HCT116 (cell line): ENCODE data around the gene CAPN2. TPM values are rescaled to one million over a fixed set of nuclear protein-coding genes. Genes with fewer than 3 reads are reported as not detected.
A peak's percentile ranks its signal among the peaks of the same experiment; 100 is the strongest.

Experiments used
- ATAC-seq: fragments of 200-7000 bp; cut with Tn5 transposase; 2 replicates; pipeline ENCODE4 v1.9.1; 2020; ENCODE audit warnings: mild to moderate bottlenecking, moderate library complexity
- BruUV-seq: library from RNA; stranded (reverse); fragments of 400-500 nt; replicated peaks from 2 replicates; lab custom pipeline; 2021; lab: Mats Ljungman, UMichigan
- CTCF ChIA-PET: fragments of 300-600 bp; sonication (Branson Sonifier 250); formaldehyde crosslinking; loops from one replicate; lab custom pipeline; 2021; ENCODE audit warnings: antibody characterized with exemption; lab: Charles Lee
- POLR2A ChIA-PET: fragments of 300-600, 350-600 bp; sonication (Branson Sonifier 250); formaldehyde crosslinking; loops from one replicate; lab custom pipeline; 2021; ENCODE audit warnings: antibody characterized with exemption; lab: Charles Lee
- RAD21 ChIA-PET, 2 experiments: fragments of 300-600 bp; sonication (Branson Sonifier 250); formaldehyde crosslinking; loops; one replicate each; lab custom pipeline; 2023; ENCODE audit warnings: low total read pairs in 2 of 2; ENCODE audit not compliant: uncharacterized antibody in 2 of 2, unreplicated experiment in 2 of 2, low non-redundant PET in 1 of 2; lab: Charles Lee
- DNase-seq: peaks from one replicate; pipeline ENCODE4 v3.0.0-alpha.2; 2010; ENCODE audit warnings: low read depth, low spot score
- H2AFZ ChIP-seq: fragments of 200-600 bp; shearing (Covaris generic), sonication (generic); 2 replicates; pipeline ENCODE4 v1.6.1; 2017; ENCODE audit warnings: low read depth, mixed run types, mixed read lengths, antibody characterized with exemption, low read length; ENCODE audit not compliant: poor library complexity, severe bottlenecking
- H3K27ac ChIP-seq: 2 replicates; pipeline ENCODE4 v1.5.1; 2012; ENCODE audit warnings: low read depth, low read length
- H3K27me3 ChIP-seq: fragments of 200-600 bp; sonication (generic); 2 replicates; pipeline ENCODE4 v1.6.1; 2016; ENCODE audit warnings: mixed run types, low read length, mixed read lengths; ENCODE audit not compliant: insufficient read depth
- H3K36me3 ChIP-seq, 2 experiments: fragments of 200-500 bp in 1 of 2; fragments of 200-600 bp in 1 of 2; sonication (Bioruptor generic) in 1 of 2; sonication (generic) in 1 of 2; 2 replicates each; pipeline versions ENCODE4 v1.5.1 to v1.6.1; 2014 to 2016; ENCODE audit warnings: low read length in 2 of 2, inconsistent platforms in 1 of 2, mixed read lengths in 1 of 2, mixed run types in 1 of 2; ENCODE audit not compliant: insufficient read depth in 2 of 2, control insufficient read depth in 1 of 2
- H3K4me1 ChIP-seq, 2 experiments: fragments of 200-600 bp in 1 of 2; sonication (generic) in 1 of 2; 2 replicates each; pipeline versions ENCODE4 v1.5.1 to v1.6.1; 2012 to 2017; ENCODE audit warnings: low read length in 2 of 2, inconsistent platforms in 1 of 2, mild to moderate bottlenecking in 1 of 2, mixed read lengths in 1 of 2, mixed run types in 1 of 2, moderate library complexity in 1 of 2; ENCODE audit not compliant: insufficient read depth in 2 of 2, control insufficient read depth in 1 of 2
- H3K4me2 ChIP-seq: fragments of 200-600 bp; sonication (generic); 2 replicates; pipeline ENCODE4 v1.6.1; 2017; ENCODE audit warnings: mixed run types, low read length, mixed read lengths
- H3K4me3 ChIP-seq, 2 experiments: fragments of 200-600 bp in 1 of 2; sonication (generic) in 1 of 2; replicated peaks in 1 of 2; 2 replicates each; pipeline ENCODE4 v1.5.1; 2011 to 2016; ENCODE audit warnings: low read length in 2 of 2, control low read depth in 1 of 2, low read depth in 1 of 2, mild to moderate bottlenecking in 1 of 2, mixed read lengths in 1 of 2, mixed run types in 1 of 2
- H3K79me2 ChIP-seq: fragments of 200-600 bp; sonication (generic); 2 replicates; pipeline ENCODE4 v1.6.1; 2017; ENCODE audit warnings: mild to moderate bottlenecking, mixed run types, low read length, moderate library complexity, mixed read lengths; ENCODE audit not compliant: insufficient read depth
- H3K9ac ChIP-seq: fragments of 200-600 bp; sonication (generic); 2 replicates; pipeline ENCODE4 v1.6.1; 2016; ENCODE audit warnings: low read length, mixed read lengths
- H3K9me2 ChIP-seq: fragments of 200-600 bp; sonication (generic), shearing (Covaris generic); 2 replicates; pipeline ENCODE4 v1.6.1; 2017; ENCODE audit warnings: mixed run types, mild to moderate bottlenecking, moderate library complexity; ENCODE audit not compliant: insufficient read depth
- H3K9me3 ChIP-seq, 2 experiments: fragments of 200-500 bp in 1 of 2; fragments of 200-600 bp in 1 of 2; sonication (Bioruptor generic) in 1 of 2; sonication (generic) in 1 of 2; 2 replicates each; pipeline ENCODE4 v1.6.1; 2014 to 2017; ENCODE audit warnings: low read length in 2 of 2, mixed read lengths in 2 of 2, inconsistent platforms in 1 of 2, low read depth in 1 of 2, mild to moderate bottlenecking in 1 of 2, mixed run types in 1 of 2, moderate library complexity in 1 of 2; ENCODE audit not compliant: control insufficient read depth in 1 of 2, insufficient read depth in 1 of 2
- H4K20me1 ChIP-seq: fragments of 200-600 bp; sonication (generic), shearing (Covaris generic); 2 replicates; pipeline ENCODE4 v1.6.1; 2017; ENCODE audit warnings: mixed run types, mild to moderate bottlenecking, moderate library complexity; ENCODE audit not compliant: insufficient read depth
- CEBPB ChIP-seq: IDR thresholded peaks from 2 replicates; pipeline ENCODE4 v1.6.1; 2012; ENCODE audit warnings: low read depth
- CTCF ChIP-seq, 3 experiments: fragments of 200-600 bp in 1 of 3; sonication (generic) in 1 of 3; IDR thresholded peaks in 2 of 3; conservative IDR thresholded peaks in 1 of 3; 2 replicates each; pipeline ENCODE4 v1.5.1; 2012 to 2017; ENCODE audit warnings: low read depth in 2 of 3, low read length in 2 of 3, antibody characterized with exemption in 1 of 3, borderline replicate concordance in 1 of 3, control low read depth in 1 of 3, mild to moderate bottlenecking in 1 of 3, mixed read lengths in 1 of 3, mixed run types in 1 of 3, moderate library complexity in 1 of 3; ENCODE audit not compliant: insufficient read depth in 1 of 3
- EGR1 ChIP-seq: IDR thresholded peaks from 2 replicates; pipeline ENCODE4 v1.6.1; 2012; ENCODE audit warnings: low read depth
- ELF1 ChIP-seq: IDR thresholded peaks from 2 replicates; pipeline ENCODE4 v1.6.1; 2012; ENCODE audit warnings: low read depth, borderline replicate concordance
- EZH2 ChIP-seq: fragments of 200-600 bp; sonication (generic); IDR thresholded peaks from 2 replicates; pipeline ENCODE4 v1.6.1; 2017; ENCODE audit warnings: antibody characterized with exemption, mixed run types
- EZH2phosphoT487 ChIP-seq: fragments of 200-600 bp; IDR thresholded peaks from 2 replicates; pipeline ENCODE4 v1.6.1; 2018; ENCODE audit warnings: antibody characterized with exemption, borderline replicate concordance
- FOSL1 ChIP-seq: IDR thresholded peaks from 2 replicates; pipeline ENCODE4 v1.6.1; 2012; ENCODE audit warnings: low read depth
- JUND ChIP-seq: IDR thresholded peaks from 2 replicates; pipeline ENCODE4 v1.6.1; 2012
- POLR2A ChIP-seq: IDR thresholded peaks from 2 replicates; pipeline ENCODE4 v1.7.0; 2011; ENCODE audit warnings: borderline replicate concordance; ENCODE audit not compliant: insufficient read depth, insufficient read length; ENCODE audit errors: extremely low read depth
- REST ChIP-seq: IDR thresholded peaks from 2 replicates; pipeline ENCODE4 v1.6.1; 2012; ENCODE audit warnings: low read depth
- SIN3A ChIP-seq: IDR thresholded peaks from 2 replicates; pipeline ENCODE4 v1.6.1; 2012; ENCODE audit warnings: low read depth
- SP1 ChIP-seq: IDR thresholded peaks from 2 replicates; pipeline ENCODE4 v1.6.1; 2012; ENCODE audit warnings: low read depth
- SRF ChIP-seq: IDR thresholded peaks from 2 replicates; pipeline ENCODE4 v1.6.1; 2012; ENCODE audit warnings: low read depth
- TCF7L2 ChIP-seq: IDR thresholded peaks from 2 replicates; pipeline ENCODE4 v1.7.0; 2011; ENCODE audit warnings: borderline replicate concordance, inconsistent platforms; ENCODE audit not compliant: insufficient read depth, insufficient read length; ENCODE audit errors: extremely low read depth
- YY1 ChIP-seq: IDR thresholded peaks from 2 replicates; pipeline ENCODE4 v1.6.1; 2011; ENCODE audit warnings: low read length, low read depth, moderate library complexity, mild to moderate bottlenecking; ENCODE audit not compliant: insufficient replicate concordance; ENCODE audit errors: extremely low read depth
- ZFX ChIP-seq: fragments of 450-650 bp; IDR thresholded peaks from 2 replicates; pipeline ENCODE4 v1.6.1; 2017
- intact Hi-C: fragments of 100-400 bp; cut with micrococcal nuclease; formaldehyde crosslinking; loops from 2 replicates; pipeline ENCODE4 v1.10.0; 2022
- total RNA-seq: library from RNA; stranded (reverse); gene quantifications from one replicate; pipeline ENCODE4 v1.2.1, GENCODE V29; 2021; ENCODE audit not compliant: unreplicated experiment
- TF ChIP-seq, protein P1 (sequence below): IDR thresholded peaks from 2 replicates; pipeline ENCODE4 v1.6.1; 2011; ENCODE audit warnings: mild to moderate bottlenecking, low read length, moderate library complexity; ENCODE audit not compliant: insufficient replicate concordance; ENCODE audit errors: extremely low read depth

CAPN2 gene
- total RNA-seq, 1 experiment from 2014 or later: 173 TPM

DNA sequence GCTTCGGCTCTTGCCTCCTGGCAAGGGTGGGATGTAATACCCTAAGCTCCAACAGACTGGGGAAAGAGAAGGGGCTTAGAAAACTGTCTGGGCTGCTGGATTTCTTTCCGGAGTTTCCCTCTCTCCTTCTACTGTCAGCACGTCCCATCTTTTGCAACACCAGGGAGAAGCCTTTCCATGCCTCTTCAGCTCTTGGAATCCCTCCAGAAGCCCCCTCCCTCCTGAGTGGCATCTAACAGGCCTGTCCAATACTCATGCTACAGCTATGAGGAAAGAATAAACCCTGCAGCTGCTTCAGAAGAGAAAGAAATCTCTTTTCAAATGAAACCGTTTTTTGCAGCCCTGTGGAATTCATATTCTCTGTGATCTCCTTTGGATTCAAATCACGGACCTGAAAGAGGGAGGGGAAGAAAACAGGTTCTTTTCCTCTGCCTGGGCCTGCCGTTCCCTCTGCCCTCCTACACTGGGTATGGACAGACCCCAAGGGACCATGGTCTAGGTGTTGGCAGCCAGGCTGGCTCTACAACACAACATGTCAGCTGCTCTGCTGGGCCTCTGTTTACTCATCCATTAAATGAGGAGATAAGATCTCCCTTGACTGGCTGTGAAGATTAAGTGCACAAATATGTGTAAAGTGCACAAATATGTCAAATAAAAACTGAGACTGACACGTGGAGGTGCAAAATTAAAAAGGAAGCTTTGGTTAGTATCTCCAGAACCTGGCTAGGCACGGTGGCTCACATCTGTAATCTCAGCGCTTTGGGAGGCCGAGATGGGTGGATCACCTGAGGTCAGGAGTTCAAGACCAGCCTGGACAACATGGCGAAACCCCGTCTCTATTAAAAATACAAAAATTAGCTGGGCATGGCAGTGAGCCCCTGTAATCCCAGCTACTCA lies 6.0 kb upstream of the CAPN2 start:
- peaks cover 60 to 96% of the 10 kb centered on the region in 2 experiments for H3K4me1 ChIP-seq
- TF ChIP-seq SRF (no peak), YY1 (no peak), EZH2phosphoT487 (no peak), TCF7L2 (no peak), CEBPB (no peak), REST (no peak), ZFX (no peak), SP1 (no peak), POLR2A (no peak), ELF1 (no peak), CTCF (IDR thresholded peaks at IDR 0.05 in 2 of 3, conservative IDR thresholded peaks at IDR 0.05 in 1 of 3; ENCODE audit: borderline replicate concordance in 1 of 3, insufficient read depth in 1 of 3, low read depth in 2 of 3, low read length in 2 of 3) (no peak), EZH2 (no peak), SIN3A (no peak), EGR1 (no peak), FOSL1 (no peak), JUND (no peak)
- TF ChIP-seq, protein P1, sequence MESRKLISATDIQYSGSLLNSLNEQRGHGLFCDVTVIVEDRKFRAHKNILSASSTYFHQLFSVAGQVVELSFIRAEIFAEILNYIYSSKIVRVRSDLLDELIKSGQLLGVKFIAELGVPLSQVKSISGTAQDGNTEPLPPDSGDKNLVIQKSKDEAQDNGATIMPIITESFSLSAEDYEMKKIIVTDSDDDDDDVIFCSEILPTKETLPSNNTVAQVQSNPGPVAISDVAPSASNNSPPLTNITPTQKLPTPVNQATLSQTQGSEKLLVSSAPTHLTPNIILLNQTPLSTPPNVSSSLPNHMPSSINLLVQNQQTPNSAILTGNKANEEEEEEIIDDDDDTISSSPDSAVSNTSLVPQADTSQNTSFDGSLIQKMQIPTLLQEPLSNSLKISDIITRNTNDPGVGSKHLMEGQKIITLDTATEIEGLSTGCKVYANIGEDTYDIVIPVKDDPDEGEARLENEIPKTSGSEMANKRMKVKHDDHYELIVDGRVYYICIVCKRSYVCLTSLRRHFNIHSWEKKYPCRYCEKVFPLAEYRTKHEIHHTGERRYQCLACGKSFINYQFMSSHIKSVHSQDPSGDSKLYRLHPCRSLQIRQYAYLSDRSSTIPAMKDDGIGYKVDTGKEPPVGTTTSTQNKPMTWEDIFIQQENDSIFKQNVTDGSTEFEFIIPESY: no peak
- peak overlapping the region; percentile 83 for H3K4me2 ChIP-seq
- peak overlapping the region; percentile 70 for H3K9ac ChIP-seq
- no peak overlapping the region for H2AFZ ChIP-seq
- intact Hi-C loops: no loop called here
- ChIA-PET RAD21 (no interaction called here), POLR2A (no interaction called here), CTCF (interaction anchor here (0.8 to 2.2 kb wide), 2 partner anchors 13 to 44 kb away, joined by 3 to 5 read pairs; no protein-coding TSS in a partner anchor)
- no peak for DNase-seq
- no peaks in the 10 kb centered on the region for H4K20me1 ChIP-seq
- H3K79me2 ChIP-seq: no peaks in the 10 kb centered on the region
- no TSS peak for BruUV-seq
- no peak for ATAC-seq
- peak overlapping the region; percentile 84 for H3K27ac ChIP-seq
- H3K9me2 ChIP-seq: no peaks in the 10 kb centered on the region
- no peaks in the 10 kb centered on the region for H3K9me3 ChIP-seq
- H3K27me3 ChIP-seq: no peaks in the 10 kb centered on the region
- no peaks in the 10 kb centered on the region for H3K36me3 ChIP-seq
- H3K4me3 ChIP-seq: peak overlapping the region in 1 of 2 experiments; percentile 48; a peak in 2 of 4 replicates
